Mesenchymal stem cell (in vitro differentiated cells and primary cell): ENCODE results near the gene IFIT2.

Experiments used
- DNase-seq: peaks from one replicate; pipeline ENCODE4 v3.0.0-alpha.2; 2013
- H2AFZ ChIP-seq: one replicate; pipeline ENCODE4 v1.6.1; 2013; ENCODE audit warnings: low read depth, mild to moderate bottlenecking, control low read depth, inconsistent platforms, low read length, moderate library complexity
- H2AK5ac ChIP-seq: 2 replicates; pipeline ENCODE4 v1.6.1; 2013; ENCODE audit warnings: low read length, moderate library complexity, mild to moderate bottlenecking, inconsistent platforms; ENCODE audit not compliant: severe bottlenecking
- H2BK120ac ChIP-seq: one replicate; pipeline ENCODE4 v1.6.1; 2013; ENCODE audit warnings: low read depth, mild to moderate bottlenecking, inconsistent platforms, low read length, moderate library complexity
- H2BK12ac ChIP-seq, 2 experiments: one replicate each; pipeline ENCODE4 v1.6.1; 2013; ENCODE audit warnings: inconsistent platforms in 2 of 2, low read length in 2 of 2, mild to moderate bottlenecking in 2 of 2, moderate library complexity in 2 of 2, control low read depth in 1 of 2
- H2BK15ac ChIP-seq: one replicate; pipeline ENCODE4 v1.6.1; 2013; ENCODE audit warnings: mild to moderate bottlenecking, low read depth, inconsistent platforms; ENCODE audit not compliant: poor library complexity, severe bottlenecking
- H2BK5ac ChIP-seq: 2 replicates; pipeline ENCODE4 v1.6.1; 2013; ENCODE audit warnings: low read depth, mild to moderate bottlenecking, low read length, control low read depth, inconsistent platforms; ENCODE audit not compliant: poor library complexity, severe bottlenecking
- H3K14ac ChIP-seq, 2 experiments: one replicate each; pipeline ENCODE4 v1.6.1; 2013; ENCODE audit warnings: inconsistent platforms in 2 of 2, low read length in 2 of 2, control low read depth in 1 of 2, mild to moderate bottlenecking in 1 of 2, moderate library complexity in 1 of 2
- H3K18ac ChIP-seq, 2 experiments: one replicate each; pipeline ENCODE4 v1.6.1; 2013; ENCODE audit warnings: inconsistent platforms in 2 of 2, low read length in 2 of 2, control low read depth in 1 of 2, low read depth in 1 of 2, mild to moderate bottlenecking in 1 of 2
- H3K23ac ChIP-seq, 2 experiments: one replicate each; pipeline ENCODE4 v1.6.1; 2013; ENCODE audit warnings: inconsistent platforms in 2 of 2, low read length in 2 of 2, mild to moderate bottlenecking in 2 of 2, moderate library complexity in 2 of 2, control low read depth in 1 of 2
- H3K27ac ChIP-seq: 2 replicates; pipeline ENCODE4 v1.5.1; 2013; ENCODE audit warnings: mild to moderate bottlenecking, moderate library complexity, low read length, control low read depth, inconsistent platforms; ENCODE audit not compliant: poor library complexity, severe bottlenecking
- H3K27me3 ChIP-seq, 2 experiments: 2 replicates each; pipeline versions ENCODE4 v1.6.1 to v1.7.0; 2013; ENCODE audit warnings: low read length in 2 of 2, mild to moderate bottlenecking in 2 of 2, moderate library complexity in 2 of 2, control low read depth in 1 of 2, inconsistent platforms in 1 of 2; ENCODE audit not compliant: control insufficient read depth in 1 of 2, insufficient read depth in 1 of 2
- H3K36me3 ChIP-seq, 2 experiments: 2 replicates each; pipeline versions ENCODE4 v1.6.1 to v1.7.0; 2013; ENCODE audit warnings: low read length in 2 of 2, control low read depth in 1 of 2, inconsistent platforms in 1 of 2, low read depth in 1 of 2, mild to moderate bottlenecking in 1 of 2; ENCODE audit not compliant: insufficient read depth in 2 of 2, control insufficient read depth in 1 of 2
- H3K4ac ChIP-seq, 2 experiments: one replicate each; pipeline ENCODE4 v1.6.1; 2013; ENCODE audit warnings: inconsistent platforms in 2 of 2, low read length in 2 of 2, mild to moderate bottlenecking in 2 of 2, moderate library complexity in 2 of 2, control low read depth in 1 of 2, low read depth in 1 of 2
- H3K4me1 ChIP-seq: 2 replicates; pipeline ENCODE4 v1.6.1; 2013; ENCODE audit warnings: low read depth, low read length, control low read depth; ENCODE audit not compliant: control insufficient read depth, insufficient read depth
- H3K4me2 ChIP-seq: 2 replicates; pipeline ENCODE4 v1.6.1; 2013; ENCODE audit warnings: low read length, mild to moderate bottlenecking, inconsistent platforms; ENCODE audit not compliant: poor library complexity, severe bottlenecking
- H3K4me3 ChIP-seq, 2 experiments: 2 replicates each; pipeline versions ENCODE4 v1.5.1 to v1.7.0; 2013; ENCODE audit warnings: low read length in 2 of 2, mild to moderate bottlenecking in 2 of 2, control low read depth in 1 of 2, low read depth in 1 of 2; ENCODE audit not compliant: insufficient read depth in 1 of 2
- H3K79me1 ChIP-seq: replicated peaks from 2 replicates; pipeline ENCODE4 v1.6.1; 2013; ENCODE audit warnings: mild to moderate bottlenecking, control low read depth, low read length, inconsistent platforms; ENCODE audit not compliant: poor library complexity, severe bottlenecking
- H3K9ac ChIP-seq: 2 replicates; pipeline ENCODE4 v1.7.0; 2013; ENCODE audit warnings: mild to moderate bottlenecking, low read length, moderate library complexity
- H3K9me3 ChIP-seq: 2 replicates; pipeline ENCODE4 v1.7.0; 2013; ENCODE audit warnings: mild to moderate bottlenecking, low read length; ENCODE audit not compliant: control insufficient read depth
- H4K8ac ChIP-seq: one replicate; pipeline ENCODE4 v1.6.1; 2013; ENCODE audit warnings: inconsistent platforms, mild to moderate bottlenecking, low read length, moderate library complexity
- H4K91ac ChIP-seq: one replicate; pipeline ENCODE4 v1.6.1; 2013; ENCODE audit warnings: mild to moderate bottlenecking, low read length, inconsistent platforms
- WGBS: methylation state at CpG from one replicate; pipeline ENCODE4 v1.1.7; 2013; ENCODE audit warnings: mixed read lengths; 5-methylcytosine and 5-hydroxymethylcytosine counted together

IFIT2 gene

GRCh38 chr10:89306434-89307268 is 4.8 kb downstream of the IFIT2 start:
- 88% methylated on average over 13 of the region's 13 CpGs for WGBS
- no peak for DNase-seq
- Histone ChIP-seq H3K14ac (no peak overlapping the region), H2AK5ac (no peak overlapping the region), H3K9me3 (no peaks in the 10 kb centered on the region), H3K4me2 (no peak overlapping the region), H3K18ac (no peak overlapping the region), H3K36me3 (peaks cover 6 to 24% of the 10 kb centered on the region in 2 experiments), H3K4me1 (peaks cover 4% of the 10 kb centered on the region), H2BK15ac (no peak overlapping the region), H3K23ac (no peak overlapping the region), H3K79me1 (peaks cover 13% of the 10 kb centered on the region), H3K27me3 (no peaks in the 10 kb centered on the region), H4K91ac (no peak overlapping the region), H3K27ac (no peak overlapping the region), H3K4me3 (no peak overlapping the region), H2BK120ac (no peak overlapping the region), H3K9ac (no peak overlapping the region), H2BK5ac (no peak overlapping the region), H4K8ac (no peak overlapping the region), H2BK12ac (no peak overlapping the region), H3K4ac (no peak overlapping the region), H2AFZ (no peak overlapping the region)

- no peak overlapping the region for H2BK120ac ChIP-seq
- H3K9me3 ChIP-seq = no peaks in the 10 kb centered on the region
- H3K23ac ChIP-seq = no peak overlapping the region
- no peak overlapping the region for H3K4me2 ChIP-seq
- peaks cover 6 to 24% of the 10 kb centered on the region in 2 experiments for H3K36me3 ChIP-seq
- H2AK5ac ChIP-seq = no peak overlapping the region
- H3K4ac ChIP-seq = no peak overlapping the region
- H3K4me3 ChIP-seq = no peak overlapping the region
- H2BK15ac ChIP-seq = no peak overlapping the region
- H2BK12ac ChIP-seq = no peak overlapping the region
- H3K14ac ChIP-seq = no peak overlapping the region
- peaks cover 4% of the 10 kb centered on the region for H3K4me1 ChIP-seq
- no peak overlapping the region for H4K91ac ChIP-seq
- H3K27ac ChIP-seq = no peak overlapping the region
- peaks cover 13% of the 10 kb centered on the region for H3K79me1 ChIP-seq
- H2AFZ ChIP-seq = no peak overlapping the region
- H3K9ac ChIP-seq = no peak overlapping the region
- H3K18ac ChIP-seq = no peak overlapping the region
- H2BK5ac ChIP-seq = no peak overlapping the region
- no peak for DNase-seq
- no peaks in the 10 kb centered on the region for H3K27me3 ChIP-seq
- H4K8ac ChIP-seq = no peak overlapping the region
Observed at GRCh38 chr10:89307269-89307577, 5.4 kb downstream of the IFIT2 start.

DNA sequence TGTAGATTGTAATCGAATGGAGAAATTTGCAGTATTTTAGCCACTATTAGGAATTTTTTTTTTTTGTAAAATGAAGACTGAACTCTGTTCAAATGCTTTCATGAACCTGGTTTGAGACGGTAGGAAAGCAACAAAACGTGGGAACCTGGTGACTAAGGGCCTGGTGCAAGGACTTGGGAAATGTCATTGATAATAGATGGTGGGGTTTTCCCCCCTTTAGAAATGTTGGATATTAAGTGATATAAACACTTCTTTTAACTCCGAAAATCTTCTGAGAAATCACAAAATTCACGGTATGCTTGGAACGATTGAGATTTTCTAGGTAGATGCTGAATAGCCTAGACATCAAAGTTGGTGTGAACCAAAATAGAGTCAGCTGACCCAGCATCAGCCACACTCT is 6.4 kb downstream of the IFIT2 start:
- no peak overlapping the region for H3K23ac ChIP-seq
- WGBS = 90% methylated on average over 6 of the region's 6 CpGs
- H4K91ac ChIP-seq = no peak overlapping the region
- peaks cover 4% of the 10 kb centered on the region for H3K4me1 ChIP-seq
- no peak overlapping the region for H3K4me3 ChIP-seq
- no peak overlapping the region for H3K4me2 ChIP-seq
- no peak overlapping the region for H3K14ac ChIP-seq
- no peak overlapping the region for H3K4ac ChIP-seq
- no peak overlapping the region for H2AK5ac ChIP-seq
- H3K27ac ChIP-seq = no peak overlapping the region
- no peak overlapping the region for H2BK5ac ChIP-seq
- no peak overlapping the region for H3K18ac ChIP-seq
- no peak overlapping the region for H2AFZ ChIP-seq
- no peak overlapping the region for H2BK120ac ChIP-seq
- DNase-seq = no peak
- no peak overlapping the region for H2BK12ac ChIP-seq
- peaks cover 13% of the 10 kb centered on the region for H3K79me1 ChIP-seq
- no peaks in the 10 kb centered on the region for H3K27me3 ChIP-seq
- H3K9ac ChIP-seq = no peak overlapping the region
- H4K8ac ChIP-seq = no peak overlapping the region
- peaks cover 6 to 24% of the 10 kb centered on the region in 2 experiments for H3K36me3 ChIP-seq
- H2BK15ac ChIP-seq = no peak overlapping the region
- no peaks in the 10 kb centered on the region for H3K9me3 ChIP-seq

DNA sequence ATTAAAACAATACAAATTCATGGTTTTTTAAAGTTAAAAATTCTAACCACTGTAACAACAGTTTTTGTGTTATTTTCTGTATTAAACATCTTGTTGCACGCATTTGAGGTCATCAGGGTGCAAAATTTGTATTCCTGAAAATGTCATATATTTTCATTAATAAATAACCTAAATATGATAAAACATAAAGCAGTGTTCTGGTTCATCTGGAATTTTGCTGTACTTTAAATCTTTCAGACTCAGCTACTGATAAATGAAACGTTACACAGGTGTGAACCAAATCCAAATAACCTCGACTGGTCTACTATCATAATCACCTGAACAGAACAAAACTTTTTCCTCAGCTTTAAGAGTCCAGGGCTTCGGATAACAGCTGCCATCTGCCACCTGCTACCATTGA is 6.9 kb downstream of the IFIT2 start:
- H2AK5ac ChIP-seq = no peak overlapping the region
- no peak overlapping the region for H3K23ac ChIP-seq
- WGBS = 89% methylated on average over 3 of the region's 4 CpGs
- no peak overlapping the region for H2BK5ac ChIP-seq
- H4K91ac ChIP-seq = no peak overlapping the region
- H3K14ac ChIP-seq = no peak overlapping the region
- no peak overlapping the region for H2BK15ac ChIP-seq
- peaks cover 6 to 24% of the 10 kb centered on the region in 2 experiments for H3K36me3 ChIP-seq
- H3K4me3 ChIP-seq = no peak overlapping the region
- no peak overlapping the region for H3K18ac ChIP-seq
- no peak for DNase-seq
- no peaks in the 10 kb centered on the region for H3K9me3 ChIP-seq
- H3K79me1 ChIP-seq = peaks cover 12% of the 10 kb centered on the region
- H3K27me3 ChIP-seq = no peaks in the 10 kb centered on the region
- H3K4ac ChIP-seq = no peak overlapping the region
- H3K4me1 ChIP-seq = peaks cover 3% of the 10 kb centered on the region
- no peak overlapping the region for H2BK120ac ChIP-seq
- H4K8ac ChIP-seq = no peak overlapping the region
- H3K27ac ChIP-seq = no peak overlapping the region
- no peak overlapping the region for H2BK12ac ChIP-seq
- H3K4me2 ChIP-seq = no peak overlapping the region
- H3K9ac ChIP-seq = no peak overlapping the region
- no peak overlapping the region for H2AFZ ChIP-seq
